GM23248 (cell line): ENCODE results near the gene SCN4A. TPM values are rescaled to one million over a fixed set of nuclear protein-coding genes. Genes with fewer than 3 reads are reported as not detected.

Experiments
- DNase-seq: peaks from one replicate; pipeline ENCODE4 v3.0.0-alpha.2; 2015
- H2AFZ ChIP-seq: fragments of 200-600 bp; sonication (generic); 2 replicates; pipeline ENCODE4 v1.6.1; 2016; ENCODE audit warnings: antibody characterized with exemption
- H3F3A ChIP-seq: fragments of 200-600 bp; sonication (generic); 2 replicates; pipeline ENCODE4 v1.6.1; 2016; ENCODE audit warnings: mild to moderate bottlenecking, antibody characterized with exemption, mixed run types; ENCODE audit not compliant: insufficient read depth
- H3K27ac ChIP-seq: fragments of 200-600 bp; sonication (generic); 2 replicates; pipeline ENCODE4 v1.5.1; 2016; ENCODE audit warnings: mild to moderate bottlenecking
- H3K27me3 ChIP-seq: fragments of 200-600 bp; sonication (generic); replicated peaks from 2 replicates; pipeline ENCODE4 v1.6.1; 2016; ENCODE audit warnings: mild to moderate bottlenecking; ENCODE audit not compliant: insufficient read depth
- H3K36me3 ChIP-seq: fragments of 200-600 bp; sonication (generic); 2 replicates; pipeline ENCODE4 v1.6.1; 2016; ENCODE audit warnings: low read depth, mild to moderate bottlenecking
- H3K4me1 ChIP-seq: fragments of 200-600 bp; sonication (generic); 2 replicates; pipeline ENCODE4 v1.6.1; 2016; ENCODE audit warnings: mild to moderate bottlenecking; ENCODE audit not compliant: insufficient read depth
- H3K4me2 ChIP-seq: fragments of 200-600 bp; sonication (generic); one replicate; pipeline ENCODE4 v1.6.1; 2016; ENCODE audit warnings: mild to moderate bottlenecking; ENCODE audit not compliant: unreplicated experiment
- H3K4me3 ChIP-seq: fragments of 200-600 bp; sonication (generic); 2 replicates; pipeline ENCODE4 v1.5.1; 2016; ENCODE audit warnings: mild to moderate bottlenecking
- H3K79me2 ChIP-seq: fragments of 200-600 bp; sonication (generic); 2 replicates; pipeline ENCODE4 v1.6.1; 2016; ENCODE audit warnings: mild to moderate bottlenecking; ENCODE audit not compliant: insufficient read depth
- H3K9ac ChIP-seq: fragments of 200-600 bp; sonication (generic); 2 replicates; pipeline ENCODE4 v1.6.1; 2016; ENCODE audit warnings: mild to moderate bottlenecking
- H3K9me2 ChIP-seq: fragments of 200-600 bp; sonication (generic); 2 replicates; pipeline ENCODE4 v1.6.1; 2016; ENCODE audit warnings: mixed run types, mild to moderate bottlenecking, moderate library complexity; ENCODE audit not compliant: insufficient read depth
- H3K9me3 ChIP-seq: fragments of 200-600 bp; sonication (generic); one replicate; pipeline ENCODE4 v1.6.1; 2017; ENCODE audit warnings: low read depth
- H4K20me1 ChIP-seq: fragments of 200-600 bp; sonication (generic); 2 replicates; pipeline ENCODE4 v1.6.0; 2016; ENCODE audit not compliant: insufficient read depth
- EZH2 ChIP-seq: fragments of 200-600 bp; sonication (generic); IDR thresholded peaks from 2 replicates; pipeline ENCODE4 v1.6.1; 2018; ENCODE audit warnings: antibody characterized with exemption, mild to moderate bottlenecking; ENCODE audit not compliant: insufficient read depth, poor library complexity, severe bottlenecking
- EZH2phosphoT487 ChIP-seq: fragments of 200-600 bp; sonication (generic); IDR thresholded peaks from 2 replicates; pipeline ENCODE4 v1.6.1; 2018; ENCODE audit warnings: antibody characterized with exemption, moderate library complexity, mild to moderate bottlenecking, low read depth; ENCODE audit not compliant: insufficient read depth
- WGBS, 2 experiments: methylation state at CpG; one replicate each; pipeline ENCODE4 v1.1.6; 2015 to 2017; ENCODE audit warnings: low lambda C conversion rate in 2 of 2, low coverage in 1 of 2; ENCODE audit errors: missing lambda C conversion rate in 2 of 2; 5-methylcytosine and 5-hydroxymethylcytosine counted together
- in situ Hi-C: fragments of 300-500 bp; cut with MboI; formaldehyde crosslinking; loops from 2 replicates; pipeline ENCODE4 v1.15.0; 2020
- polyA plus RNA-seq: library from polyadenylated mRNA; unstranded; fragments of >200 nt; fragmentation: Nextera tagmentation; extraction: Ambion mirVana; gene quantifications from 2 replicates; pipeline ENCODE4 v1.2.1, GENCODE V29; 2016
- total RNA-seq: library from RNA; depleted of rRNA; stranded (reverse); fragments of >200 nt; shearing (Covaris generic); gene quantifications from 2 replicates; pipeline ENCODE4 v1.2.3, GENCODE V29; 2014

The SCN4A gene
- total and polyA plus RNA-seq, 2 experiments from 2014 or later: not detected

- H3K9ac ChIP-seq: no peak overlapping the region
- H3K9me3 ChIP-seq: no peaks in the 10 kb centered on the region
- H3K4me1 ChIP-seq: no peaks in the 10 kb centered on the region
- TF ChIP-seq EZH2: no peak
- no peak for TF ChIP-seq EZH2phosphoT487
- H3K36me3 ChIP-seq: no peaks in the 10 kb centered on the region
- in situ Hi-C loops: loop anchor here (10.0 kb wide), 2 partner anchors 96 to 206 kb away; partner anchors contain the start of genes ERN1 and ICAM2
- no peaks in the 10 kb centered on the region for H3K9me2 ChIP-seq
- no peaks in the 10 kb centered on the region for H3K79me2 ChIP-seq
- H3K4me3 ChIP-seq: no peak overlapping the region
- H3K27ac ChIP-seq: no peak overlapping the region
- no peak for DNase-seq
- H3K4me2 ChIP-seq: no peak overlapping the region
- H3K27me3 ChIP-seq: 0 out of 2 replicates have a peak, but pooled peaks cover 7% of the 10 kb centered on the region
- no peak overlapping the region for H2AFZ ChIP-seq
- H4K20me1 ChIP-seq: no peaks in the 10 kb centered on the region
- 75 to 80% methylated on average over 10 of the region's 10 CpGs for WGBS, 2 experiments
- H3F3A ChIP-seq: no peaks in the 10 kb centered on the region
These were observed 43.6 kb downstream of the SCN4A start for GRCh38 chr17:63928966-63929695.

- H3K9ac ChIP-seq: no peak overlapping the region
- no peak overlapping the region for H3K4me2 ChIP-seq
- H3K79me2 ChIP-seq: no peaks in the 10 kb centered on the region
- no peak overlapping the region for H3K4me3 ChIP-seq
- no peak overlapping the region for H3K27ac ChIP-seq
- in situ Hi-C loops: loop anchor here (10.0 kb wide), 2 partner anchors 97 to 207 kb away; partner anchors contain the start of genes ERN1 and ICAM2
- no peak for DNase-seq
- H3K9me2 ChIP-seq: no peaks in the 10 kb centered on the region
- TF ChIP-seq EZH2 (no peak), EZH2phosphoT487 (no peak)
- no peaks in the 10 kb centered on the region for H3K36me3 ChIP-seq
- 79 to 80% methylated on average over 10 of the region's 10 CpGs for WGBS, 2 experiments
- no peaks in the 10 kb centered on the region for H3K9me3 ChIP-seq
- H3F3A ChIP-seq: no peaks in the 10 kb centered on the region
- 0 out of 2 replicates have a peak, but pooled peaks cover under 1% of the 10 kb centered on the region for H3K27me3 ChIP-seq
- H3K4me1 ChIP-seq: no peaks in the 10 kb centered on the region
- H2AFZ ChIP-seq: no peak overlapping the region
- no peaks in the 10 kb centered on the region for H4K20me1 ChIP-seq
These were observed 44.5 kb downstream of the SCN4A start for GRCh38 chr17:63928172-63928666.

GRCh38 chr17:63927464-63928171 is 45.1 kb downstream of the SCN4A start:
- no peaks in the 10 kb centered on the region for H3K9me3 ChIP-seq
- H3K36me3 ChIP-seq: no peaks in the 10 kb centered on the region
- H3K4me2 ChIP-seq: no peak overlapping the region
- no peak for TF ChIP-seq EZH2phosphoT487
- no peak for TF ChIP-seq EZH2
- H3K79me2 ChIP-seq: no peaks in the 10 kb centered on the region
- in situ Hi-C loops: loop anchor here (10.0 kb wide), 2 partner anchors 97 to 207 kb away; partner anchors contain the start of genes ERN1 and ICAM2
- H3K27me3 ChIP-seq: no peaks in the 10 kb centered on the region
- no peak overlapping the region for H3K4me3 ChIP-seq
- no peak for DNase-seq
- no peak overlapping the region for H2AFZ ChIP-seq
- no peak overlapping the region for H3K9ac ChIP-seq
- no peaks in the 10 kb centered on the region for H3K9me2 ChIP-seq
- H4K20me1 ChIP-seq: no peaks in the 10 kb centered on the region
- no peaks in the 10 kb centered on the region for H3F3A ChIP-seq
- H3K4me1 ChIP-seq: no peaks in the 10 kb centered on the region
- WGBS, 2 experiments: 57 to 67% methylated on average over 8 of the region's 8 CpGs
- no peak overlapping the region for H3K27ac ChIP-seq

- Histone ChIP-seq H3K79me2 (no peaks in the 10 kb centered on the region), H3K4me3 (no peak overlapping the region), H3K9ac (no peak overlapping the region), H3K27ac (no peak overlapping the region), H3K9me3 (no peaks in the 10 kb centered on the region), H3F3A (no peaks in the 10 kb centered on the region), H3K9me2 (no peaks in the 10 kb centered on the region), H2AFZ (no peak overlapping the region), H3K4me1 (no peaks in the 10 kb centered on the region), H3K36me3 (no peaks in the 10 kb centered on the region), H3K4me2 (no peak overlapping the region), H3K27me3 (no peaks in the 10 kb centered on the region), H4K20me1 (no peaks in the 10 kb centered on the region)
- no peak for TF ChIP-seq EZH2phosphoT487
- TF ChIP-seq EZH2: no peak
- no peak for DNase-seq
- 92 to 93% methylated on average over 2 of the region's 2 CpGs for WGBS, 2 experiments
- in situ Hi-C loops: loop anchor here (10.0 kb wide), 2 partner anchors 99 to 209 kb away; partner anchors contain the start of genes ERN1 and ICAM2
These were observed 46.6 kb downstream of the SCN4A start for GRCh38 chr17:63926164-63926563.
